Natural killer cell (primary cell): ENCODE data around the gene DCUN1D2. TPM values are rescaled to one million over a fixed set of nuclear protein-coding genes. Genes with fewer than 3 reads are reported as not detected.

Experiments
- ATAC-seq, 3 donors: fragments of 150-1000 bp in 2 of 3; fragments of 200-7000 bp in 1 of 3; cut with Tn5 transposase; 1 replicate in 1 of 3; 2 replicates in 2 of 3; pipeline ENCODE4 v1.10.0; 2021; ENCODE audit warnings: mild to moderate bottlenecking in 2 of 3, moderate library complexity in 2 of 3
- DNase-seq, 2 donors: peaks; one replicate each; pipeline versions ENCODE4 v3.0.0 to v3.0.0-alpha.2; 2013 to 2021; ENCODE audit warnings: mixed read lengths in 1 of 2
- H3K27ac ChIP-seq: one replicate; pipeline ENCODE4 v1.5.1; 2013; ENCODE audit warnings: mild to moderate bottlenecking, low read length
- H3K27me3 ChIP-seq: one replicate; pipeline ENCODE4 v1.6.1; 2013; ENCODE audit warnings: low read length; ENCODE audit not compliant: control insufficient read depth, insufficient read depth
- H3K36me3 ChIP-seq: one replicate; pipeline ENCODE4 v1.6.1; 2013; ENCODE audit warnings: low read length; ENCODE audit not compliant: control insufficient read depth, insufficient read depth
- H3K4me1 ChIP-seq: one replicate; pipeline ENCODE4 v1.6.1; 2013; ENCODE audit warnings: low read length; ENCODE audit not compliant: control insufficient read depth, insufficient read depth
- H3K4me3 ChIP-seq: one replicate; pipeline ENCODE4 v1.5.1; 2013; ENCODE audit warnings: low read length
- H3K9me3 ChIP-seq: one replicate; pipeline ENCODE4 v1.6.1; 2013; ENCODE audit warnings: low read length; ENCODE audit not compliant: control insufficient read depth, insufficient read depth
- H3K27ac Mint-ChIP-seq, 2 donors: one replicate each; pipeline ENCODE4 v1.8.0; 2022; ENCODE audit warnings: mild to moderate bottlenecking in 2 of 2, mixed read lengths in 2 of 2, moderate library complexity in 1 of 2
- H3K27me3 Mint-ChIP-seq, 2 donors: one replicate each; pipeline ENCODE4 v1.8.0; 2022; ENCODE audit warnings: low read depth in 2 of 2, mixed read lengths in 2 of 2
- H3K36me3 Mint-ChIP-seq: one replicate; pipeline ENCODE4 v1.8.0; 2022; ENCODE audit warnings: mixed read lengths
- H3K4me1 Mint-ChIP-seq, 2 donors: one replicate each; pipeline ENCODE4 v1.8.0; 2022; ENCODE audit warnings: mixed read lengths in 2 of 2
- H3K4me3 Mint-ChIP-seq: one replicate; pipeline ENCODE4 v1.8.0; 2022; ENCODE audit warnings: mild to moderate bottlenecking, moderate library complexity, mixed read lengths
- H3K9me3 Mint-ChIP-seq, 2 donors: one replicate each; pipeline ENCODE4 v1.8.0; 2022; ENCODE audit warnings: mixed read lengths in 2 of 2
- WGBS: methylation state at CpG from one replicate; pipeline ENCODE4 v1.1.7; 2013; ENCODE audit warnings: missing lambda C conversion rate; ENCODE audit not compliant: insufficient coverage; 5-methylcytosine and 5-hydroxymethylcytosine counted together
- intact Hi-C: fragments of 100-400 bp; cut with micrococcal nuclease; formaldehyde crosslinking; loops from one replicate; pipeline ENCODE4 v1.14.2; 2022
- total RNA-seq, 4 donors: library from RNA; stranded (reverse); fragments of 120-200 nt in 1 of 4; gene quantifications; one replicate each; pipeline versions ENCODE4 v1.2.3 to v1.2.4, GENCODE V29; 2013 to 2022
- TF ChIP-seq, protein P1 (sequence below): fragments of 200-600 bp; IDR thresholded peaks from one replicate; pipeline ENCODE4 v1.8.0; 2022; ENCODE audit warnings: antibody characterized with exemption

Gene DCUN1D2
- total RNA-seq, 3 donors from 2014 or later (not counting 1 experiment from before 2014, with no cell fraction given), result 26.1 to 33.9 (median 27.1) TPM

DNA sequence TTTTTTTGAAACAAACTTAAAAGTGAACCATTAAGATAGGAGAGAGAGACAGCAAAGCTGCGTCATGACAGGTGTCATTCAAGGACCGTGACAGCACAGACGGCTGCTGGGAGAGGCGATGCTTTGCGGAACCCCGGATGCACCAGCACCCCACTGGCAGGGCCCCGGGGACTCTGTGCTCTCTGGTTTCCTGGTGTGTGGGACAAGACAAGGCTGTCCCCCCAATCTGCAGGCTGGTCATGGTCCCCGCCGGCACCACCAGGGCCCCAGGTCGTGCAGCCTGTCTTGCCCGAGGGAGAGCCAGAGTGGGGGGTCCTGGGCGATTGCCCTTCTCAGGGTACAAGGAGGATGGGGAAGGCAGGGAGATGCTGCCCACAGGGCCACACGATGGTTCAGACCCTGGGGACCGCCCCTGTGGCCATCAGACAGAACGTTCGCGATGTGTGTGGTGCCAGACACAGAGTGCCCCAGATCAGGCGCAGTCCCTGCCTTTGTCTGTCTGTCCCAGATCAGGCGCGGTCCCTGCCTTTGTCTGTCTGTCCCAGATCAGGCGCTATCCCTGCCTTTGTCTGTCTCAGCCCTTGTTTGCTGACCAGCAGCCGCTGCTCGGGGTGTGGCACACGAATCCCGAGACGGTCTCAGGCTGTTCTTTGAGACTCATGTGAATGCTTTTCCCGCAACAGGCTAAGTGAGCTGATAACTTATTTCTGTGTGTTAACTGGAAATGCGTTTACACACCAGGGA is 73.3 kb downstream of the DCUN1D2 start:
- no peaks in the 10 kb centered on the region for H3K4me1 Mint-ChIP-seq

DNA sequence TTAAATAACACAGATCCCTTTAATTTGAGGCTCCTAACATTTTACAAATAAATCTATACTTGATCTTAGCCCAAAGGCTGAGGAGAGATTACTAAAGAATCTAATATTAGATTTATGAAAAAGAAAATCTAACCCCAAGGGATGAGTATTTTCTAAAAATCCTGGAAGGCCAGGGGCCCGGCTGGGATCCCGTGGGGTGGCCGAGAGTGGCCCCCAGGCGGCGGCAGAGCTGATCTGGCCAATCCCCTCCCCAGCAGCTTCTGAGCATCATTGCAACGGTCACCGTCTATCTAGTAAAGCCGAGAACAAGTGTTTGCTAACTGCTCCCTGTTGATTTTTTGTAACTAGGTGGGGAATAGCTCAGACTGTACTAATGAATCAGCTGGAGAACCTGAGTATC is 74.7 kb downstream of the DCUN1D2 start:
- no peaks in the 10 kb centered on the region for H3K36me3 ChIP-seq
- no peaks in the 10 kb centered on the region for H3K9me3 ChIP-seq
- H3K4me3 ChIP-seq, result no peak overlapping the region
- intact Hi-C loops, result no loop called here
- Mint-ChIP-seq H3K4me3 (no peak overlapping the region), H3K27ac (no peak overlapping the region), H3K9me3 (peaks cover 0 to 2% of the 10 kb centered on the region in 2 donors), H3K36me3 (no peaks in the 10 kb centered on the region), H3K27me3 (peaks cover 0 to 3% of the 10 kb centered on the region in 2 donors), H3K4me1 (no peaks in the 10 kb centered on the region)
- TF ChIP-seq, protein P1, sequence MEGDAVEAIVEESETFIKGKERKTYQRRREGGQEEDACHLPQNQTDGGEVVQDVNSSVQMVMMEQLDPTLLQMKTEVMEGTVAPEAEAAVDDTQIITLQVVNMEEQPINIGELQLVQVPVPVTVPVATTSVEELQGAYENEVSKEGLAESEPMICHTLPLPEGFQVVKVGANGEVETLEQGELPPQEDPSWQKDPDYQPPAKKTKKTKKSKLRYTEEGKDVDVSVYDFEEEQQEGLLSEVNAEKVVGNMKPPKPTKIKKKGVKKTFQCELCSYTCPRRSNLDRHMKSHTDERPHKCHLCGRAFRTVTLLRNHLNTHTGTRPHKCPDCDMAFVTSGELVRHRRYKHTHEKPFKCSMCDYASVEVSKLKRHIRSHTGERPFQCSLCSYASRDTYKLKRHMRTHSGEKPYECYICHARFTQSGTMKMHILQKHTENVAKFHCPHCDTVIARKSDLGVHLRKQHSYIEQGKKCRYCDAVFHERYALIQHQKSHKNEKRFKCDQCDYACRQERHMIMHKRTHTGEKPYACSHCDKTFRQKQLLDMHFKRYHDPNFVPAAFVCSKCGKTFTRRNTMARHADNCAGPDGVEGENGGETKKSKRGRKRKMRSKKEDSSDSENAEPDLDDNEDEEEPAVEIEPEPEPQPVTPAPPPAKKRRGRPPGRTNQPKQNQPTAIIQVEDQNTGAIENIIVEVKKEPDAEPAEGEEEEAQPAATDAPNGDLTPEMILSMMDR, result no peak
- no peak overlapping the region for H3K27ac ChIP-seq
- DNase-seq, result no peak
- 92% methylated on average over 8 of the region's 8 CpGs for WGBS
- no peaks in the 10 kb centered on the region for H3K4me1 ChIP-seq
- ATAC-seq, result no peak
- no peaks in the 10 kb centered on the region for H3K27me3 ChIP-seq

More for the DNA sequence above, 73.3 kb downstream of the DCUN1D2 start:
- no peaks in the 10 kb centered on the region for H3K36me3 Mint-ChIP-seq
- no peak overlapping the region for H3K27ac Mint-ChIP-seq
- TF ChIP-seq, protein P1, result no peak
- peaks cover 0 to 3% of the 10 kb centered on the region in 2 donors for H3K27me3 Mint-ChIP-seq
- Histone ChIP-seq H3K9me3 (no peaks in the 10 kb centered on the region), H3K36me3 (no peaks in the 10 kb centered on the region), H3K4me3 (no peak overlapping the region), H3K27me3 (no peaks in the 10 kb centered on the region), H3K4me1 (no peaks in the 10 kb centered on the region), H3K27ac (no peak overlapping the region)
- ATAC-seq, result no peak
- no peak overlapping the region for H3K4me3 Mint-ChIP-seq
- H3K9me3 Mint-ChIP-seq, result peaks cover 0 to 2% of the 10 kb centered on the region in 2 donors
- intact Hi-C loops, result no loop called here
- 87% methylated on average over 28 of the region's 28 CpGs for WGBS
- no peak for DNase-seq

DNA sequence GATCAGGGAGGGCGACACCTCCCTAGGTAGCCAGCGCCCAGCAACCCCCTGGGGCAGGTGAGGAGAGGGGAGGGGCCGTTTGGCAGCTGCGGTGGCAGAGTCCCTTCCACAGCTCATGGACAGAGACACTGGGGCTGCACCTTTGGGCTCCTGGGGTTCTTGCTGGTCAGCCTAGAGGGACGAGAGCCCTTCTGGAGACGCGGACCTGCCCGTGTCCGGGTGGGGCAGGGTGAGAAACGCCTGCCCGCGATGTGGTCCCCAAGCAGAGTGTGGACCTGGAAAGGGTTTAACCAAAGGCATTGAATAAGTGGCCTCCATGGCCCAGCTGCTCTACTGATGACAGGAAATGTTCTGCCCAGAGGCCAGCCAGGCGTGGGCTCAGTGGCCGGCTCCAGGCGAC is 75.5 kb downstream of the DCUN1D2 start:
- no peaks in the 10 kb centered on the region for H3K4me1 Mint-ChIP-seq
- no peak for ATAC-seq

More for the DNA sequence above, 75.5 kb downstream of the DCUN1D2 start:
- H3K9me3 ChIP-seq, result no peaks in the 10 kb centered on the region
- Mint-ChIP-seq H3K36me3 (no peaks in the 10 kb centered on the region), H3K27me3 (peaks cover 0 to 3% of the 10 kb centered on the region in 2 donors), H3K4me3 (no peak overlapping the region), H3K9me3 (peaks cover 0 to 2% of the 10 kb centered on the region in 2 donors), H3K27ac (no peak overlapping the region)
- TF ChIP-seq, protein P1, result no peak
- H3K36me3 ChIP-seq, result no peaks in the 10 kb centered on the region
- no peak overlapping the region for H3K27ac ChIP-seq
- WGBS, result 93% methylated on average over 15 of the region's 15 CpGs
- peaks cover 3% of the 10 kb centered on the region for H3K4me1 ChIP-seq
- H3K27me3 ChIP-seq, result no peaks in the 10 kb centered on the region
- no peak overlapping the region for H3K4me3 ChIP-seq
- intact Hi-C loops, result no loop called here
- no peak for DNase-seq
